SK-N-SH treated with all-trans-retinoic acid at 6 μM for 48 hours (cell line): ENCODE data around the gene GGA1.

Source experiments
- BACH2 ChIP-seq: fragments of 250-450 bp; sonication (Bioruptor Pico); IDR thresholded peaks from 2 replicates; pipeline ENCODE4 v1.9.0; 2021; ENCODE audit warnings: mild to moderate bottlenecking, borderline replicate concordance
- TSHZ2 ChIP-seq: fragments of 250-450 bp; sonication (Bioruptor Pico); IDR thresholded peaks from 2 replicates; pipeline ENCODE4 v1.5.0; 2020; ENCODE audit warnings: mild to moderate bottlenecking, moderate library complexity
- ZFP30 ChIP-seq: fragments of 450-650 bp; formaldehyde crosslinking; IDR thresholded peaks from 2 replicates; pipeline ENCODE4 v1.5.0; 2022; ENCODE audit warnings: mild to moderate bottlenecking, moderate library complexity

- TF ChIP-seq BACH2 (CRISPR knock-in tag) (no peak), TSHZ2 (CRISPR knock-in tag) (no peak), ZFP30 (no peak)
These were observed 22.3 kb downstream of the GGA1 start for GRCh38 chr22:37630839-37631435.
